CD4-positive, alpha-beta T cell treated with Interferon gamma for 1 hour (primary cell): Measurements from ENCODE around the gene VASN.
A peak's percentile ranks its signal among the peaks of the same experiment; 100 is the strongest.
"Not testable (repeated sequence)": the region's sequence is repeated elsewhere in the genome, so short reads cannot be mapped to it uniquely, and the experiment has no call there.

Experiments used
- DNase-seq: peaks from one replicate; pipeline ENCODE4 v3.0.0-alpha.2; 2020

VASN gene

DNA sequence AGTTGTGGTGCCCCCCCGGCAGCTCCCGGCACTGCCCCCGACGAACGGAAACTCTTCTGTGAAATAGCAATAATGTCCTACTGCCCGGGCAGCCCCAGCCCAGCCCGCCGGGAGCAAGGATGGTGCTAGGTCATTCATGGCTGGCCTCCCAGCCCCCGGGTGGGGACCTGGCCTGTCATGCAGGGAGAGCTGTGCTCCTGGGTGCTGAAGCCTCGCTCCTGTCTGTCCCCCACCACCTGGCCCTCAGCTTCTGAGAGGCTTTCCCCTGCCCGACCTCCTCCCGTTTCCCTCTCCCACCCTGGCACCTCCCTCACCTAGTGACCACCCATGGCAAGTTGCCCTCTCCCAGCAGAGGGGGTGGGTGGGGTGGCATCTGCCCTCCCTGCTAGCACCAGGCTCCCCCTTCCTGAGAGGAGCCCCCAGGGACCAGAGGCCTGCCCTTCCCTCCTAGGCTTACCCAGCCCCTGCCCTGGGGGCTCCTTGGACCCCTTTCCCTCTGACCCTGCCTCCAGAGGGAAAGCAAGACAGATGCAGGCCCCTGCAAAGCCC, 34.0 kb upstream of the VASN start:
- no peak for DNase-seq

DNA sequence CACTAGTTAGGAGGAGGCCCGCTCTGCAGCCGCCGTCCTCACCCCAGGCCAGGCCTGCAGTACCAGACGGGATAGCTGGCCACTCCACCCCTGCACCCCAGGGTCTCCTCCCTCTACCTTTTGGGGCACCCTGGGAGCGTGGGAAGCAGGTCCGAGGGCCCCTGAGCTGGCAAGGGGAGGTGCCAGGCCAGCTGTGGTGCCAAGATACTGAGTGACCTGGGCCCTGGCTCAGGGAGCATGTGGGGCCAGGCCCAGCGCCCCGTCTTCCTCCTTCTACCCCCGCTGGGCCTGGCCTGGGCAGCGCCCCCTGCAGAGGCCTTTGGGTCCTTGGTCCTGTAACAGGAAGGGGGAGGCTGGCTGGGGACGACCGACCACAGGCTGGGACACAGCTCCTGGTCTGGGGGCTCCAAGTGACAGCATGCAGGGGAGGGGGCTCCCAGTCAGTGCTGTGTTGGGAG, 33.5 kb upstream of the VASN start:
- DNase-seq, result no peak

DNA sequence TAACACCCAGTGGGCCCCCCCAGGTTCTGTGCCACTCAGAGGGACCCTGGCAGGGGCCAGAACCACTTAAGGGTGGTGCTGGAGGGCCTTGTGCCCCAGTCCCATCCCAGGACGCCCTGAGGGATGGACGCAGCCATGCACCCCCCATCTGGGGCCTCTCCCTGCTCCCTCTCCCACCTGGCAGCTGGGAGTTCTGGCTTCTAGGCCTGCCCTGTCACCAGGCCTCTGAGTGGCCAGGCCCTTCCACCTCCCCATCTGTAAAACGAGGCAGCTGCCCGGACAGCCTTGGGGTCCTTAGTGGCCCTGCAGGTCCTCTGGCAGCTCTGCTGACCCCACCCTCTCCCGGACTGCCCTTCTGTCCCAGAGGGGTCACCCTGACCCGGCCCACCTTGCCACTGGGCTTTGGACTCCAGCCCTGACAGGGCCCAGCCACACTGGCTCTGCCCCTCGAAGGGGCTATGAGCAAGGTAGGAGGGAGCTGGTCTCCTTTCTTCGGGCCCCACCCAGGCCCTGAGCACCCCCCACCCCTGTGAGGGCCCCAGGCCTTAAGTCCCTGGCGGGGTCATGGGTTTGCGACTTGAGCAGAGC, 32.8 kb upstream of the VASN start:
- no peak for DNase-seq

DNA sequence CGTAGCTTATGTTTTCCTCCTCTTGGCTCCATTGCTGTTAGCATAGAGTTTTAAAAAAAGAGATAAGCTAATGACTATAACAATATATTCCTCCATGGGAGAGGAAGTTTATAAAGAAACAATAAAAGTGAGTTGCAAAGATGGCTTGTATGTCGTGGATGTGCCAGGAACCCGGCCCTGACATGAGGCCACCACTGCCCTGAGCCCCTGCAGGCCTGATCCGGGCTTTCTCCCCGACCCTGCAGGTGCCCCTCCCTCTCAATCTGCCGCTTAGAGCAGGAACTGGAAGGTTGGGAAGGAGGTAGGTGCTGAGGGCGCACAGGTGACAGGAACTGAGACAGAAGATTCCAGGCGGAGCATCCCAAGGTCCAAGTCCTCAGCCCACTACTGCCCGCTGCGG, 32.2 kb upstream of the VASN start:
- DNase-seq, result no peak

DNA sequence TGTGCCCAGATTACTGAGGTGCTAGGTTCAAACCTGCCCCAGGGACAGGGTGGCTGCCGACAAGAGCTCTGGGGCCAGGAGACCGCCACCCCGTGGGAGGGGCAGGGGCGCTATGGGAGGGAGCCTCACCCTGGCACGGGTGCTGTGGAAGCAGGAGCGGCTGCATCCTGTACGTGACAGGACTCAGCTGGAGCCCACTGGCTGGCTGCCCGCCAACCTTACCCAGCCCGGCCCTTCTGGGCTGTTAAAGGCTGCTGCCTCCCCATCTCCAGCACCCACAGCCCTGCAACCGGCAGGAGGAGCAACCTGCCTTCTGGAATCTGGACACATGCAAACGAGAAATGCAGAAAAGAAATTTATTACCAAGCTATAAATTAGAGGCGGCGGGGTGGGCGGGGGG, 31.7 kb upstream of the VASN start:
- DNase-seq, result no peak

DNA sequence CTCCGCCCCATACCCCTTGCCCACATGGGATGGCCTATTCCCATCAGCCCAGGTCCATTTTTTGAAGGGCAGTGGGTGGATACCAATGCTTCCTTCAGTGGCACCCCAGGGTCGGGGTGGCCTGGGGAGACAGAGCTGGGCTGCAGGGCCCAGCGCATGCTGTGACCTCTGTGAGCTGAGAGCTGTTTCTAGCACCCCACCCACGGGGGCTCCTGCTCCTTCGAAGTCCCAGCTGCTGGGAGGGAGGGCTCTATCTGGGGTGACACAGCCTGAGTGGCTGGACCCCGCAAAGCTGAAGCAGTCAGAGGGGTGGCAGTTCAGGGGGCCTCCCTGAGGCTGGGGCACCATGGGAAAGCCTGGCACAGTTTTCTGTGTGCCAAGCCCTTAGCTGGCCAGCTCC, 31.2 kb upstream of the VASN start:
- no peak for DNase-seq

DNA sequence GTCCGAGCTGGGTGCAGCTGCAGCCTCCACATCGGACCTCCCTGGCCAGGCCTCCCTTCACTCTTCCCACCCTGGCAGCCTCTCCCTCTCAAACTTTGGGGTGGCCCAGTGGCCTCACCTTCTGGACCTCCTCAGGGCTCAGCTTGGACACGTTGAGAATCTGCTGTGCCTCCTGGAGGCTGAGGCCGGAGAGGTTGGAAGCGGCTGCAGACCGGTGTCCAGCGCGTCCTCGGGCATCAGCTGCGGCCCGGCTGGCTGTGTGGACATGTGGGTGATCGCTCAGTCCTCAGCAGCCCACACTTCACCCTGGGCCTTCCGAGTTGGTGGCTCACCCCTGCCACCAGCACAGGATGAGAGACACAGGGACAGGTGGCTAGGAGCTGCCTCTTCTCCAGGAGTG, 30.4 kb upstream of the VASN start:
- no peak for DNase-seq

DNA sequence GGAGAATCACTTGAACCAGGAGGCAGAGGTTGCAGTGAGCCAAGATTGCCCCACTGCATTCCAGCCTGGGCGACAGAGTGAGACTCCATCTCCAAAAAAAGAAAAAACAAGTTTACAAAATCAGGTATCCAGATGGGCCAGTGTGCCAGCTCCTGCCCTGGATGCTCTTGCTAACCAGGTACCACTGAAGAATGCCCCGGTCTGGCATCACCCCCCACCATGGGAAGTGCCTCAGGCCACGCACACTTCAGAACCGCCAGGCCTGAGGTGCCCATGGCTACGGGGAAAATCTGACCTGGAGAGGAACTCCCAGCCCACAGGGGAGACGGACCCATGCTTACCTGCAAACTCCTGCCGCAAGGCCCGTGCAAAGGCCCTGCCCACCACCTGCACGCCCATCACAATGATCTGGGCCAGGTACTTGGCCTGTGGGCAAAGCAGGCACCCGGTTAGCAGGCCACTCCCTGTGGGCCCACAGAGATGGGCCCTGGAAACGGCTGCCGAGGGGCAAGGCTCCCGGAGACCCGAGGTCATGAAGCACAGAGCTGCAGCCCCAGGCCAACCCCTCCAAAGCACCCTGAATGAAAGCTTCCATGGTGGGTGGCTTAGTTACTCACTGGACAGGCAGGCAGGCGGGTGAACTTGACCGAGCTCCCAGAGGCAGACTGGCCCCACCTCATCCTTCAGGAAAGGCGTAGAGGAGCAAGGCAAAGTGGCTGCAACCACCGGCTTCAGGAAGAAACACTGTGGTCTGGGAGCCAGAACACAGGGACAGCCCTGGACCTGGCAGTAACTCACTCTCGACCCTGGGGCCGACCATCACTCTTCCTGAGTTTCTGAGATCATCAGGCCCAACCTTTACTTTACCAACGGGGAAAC, 28.5 kb upstream of the VASN start:
- DNase-seq, result no peak

DNA sequence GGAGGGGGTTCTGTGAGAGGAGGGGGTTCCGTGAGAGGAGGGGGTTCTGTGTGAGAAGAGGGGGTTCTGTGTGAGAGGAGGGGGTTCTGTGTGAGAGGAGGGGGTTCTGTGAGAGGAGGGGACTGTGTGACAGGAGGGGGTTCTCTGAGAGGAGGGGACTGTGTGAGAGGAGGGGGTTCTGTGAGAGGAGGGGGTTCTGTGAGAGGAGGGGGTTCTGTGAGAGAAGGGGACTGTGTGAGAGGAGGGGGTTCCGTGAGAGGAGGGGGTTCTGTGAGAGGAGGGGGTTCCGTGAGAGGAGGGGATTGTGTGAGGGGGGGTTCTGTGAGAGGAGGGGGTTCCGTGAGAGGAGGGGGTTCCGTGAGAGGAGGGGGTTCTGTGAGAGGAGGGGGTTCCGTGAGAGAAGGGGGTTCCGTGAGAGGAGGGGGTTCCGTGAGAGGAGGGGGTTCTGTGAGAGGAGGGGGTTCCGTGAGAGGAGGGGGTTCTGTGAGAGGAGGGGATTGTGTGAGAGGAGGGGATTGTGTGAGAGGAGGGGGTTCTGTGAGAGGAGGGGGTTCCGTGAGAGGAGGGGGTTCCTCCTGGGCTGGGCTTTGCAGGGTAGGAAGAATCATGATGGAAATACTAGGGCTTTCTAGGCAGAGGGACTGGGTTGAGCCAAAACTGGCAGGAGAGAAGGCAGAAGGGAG, 27.2 kb upstream of the VASN start:
- not testable (repeated sequence) for DNase-seq

DNA sequence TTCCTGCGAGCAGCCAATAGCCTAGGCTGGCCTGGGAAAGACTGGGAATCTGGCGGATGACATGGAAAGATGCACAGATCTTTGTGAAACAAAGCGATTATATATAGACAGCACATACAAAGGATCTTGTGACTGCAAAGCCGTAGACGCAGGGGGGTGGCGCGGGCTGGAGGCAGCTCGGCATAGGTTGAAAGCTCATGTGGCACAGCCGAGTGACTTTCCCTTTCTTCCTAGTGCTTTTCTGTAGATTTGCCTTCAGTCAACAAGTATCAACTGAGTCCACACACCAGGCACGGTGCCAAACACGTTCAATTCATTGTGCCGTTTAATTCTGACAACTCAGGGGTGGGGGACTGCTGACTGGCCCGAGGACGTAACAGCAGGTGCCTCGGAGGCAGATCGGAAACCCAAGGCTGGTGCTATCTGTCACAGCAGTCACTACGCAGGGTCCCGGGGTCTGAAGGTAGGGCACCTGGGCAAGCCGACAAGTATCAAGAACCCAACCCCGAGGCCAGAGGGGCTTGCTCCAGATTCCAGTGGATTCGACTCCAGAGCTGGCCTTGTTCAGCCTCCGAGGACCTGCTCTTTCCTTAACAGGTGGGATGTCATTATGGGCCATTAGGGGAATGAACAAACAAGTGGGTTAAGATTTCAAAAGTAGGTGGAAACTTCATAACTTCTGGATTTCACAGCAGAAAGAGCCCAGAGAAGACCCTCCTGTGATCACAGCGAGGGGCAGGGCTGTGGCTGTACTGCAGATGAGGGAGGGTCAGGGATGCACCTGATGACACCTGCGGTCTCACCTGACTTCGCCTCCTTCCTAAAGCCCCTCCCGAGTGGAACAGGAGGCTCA, 26.4 kb upstream of the VASN start:
- DNase-seq, result no peak

DNA sequence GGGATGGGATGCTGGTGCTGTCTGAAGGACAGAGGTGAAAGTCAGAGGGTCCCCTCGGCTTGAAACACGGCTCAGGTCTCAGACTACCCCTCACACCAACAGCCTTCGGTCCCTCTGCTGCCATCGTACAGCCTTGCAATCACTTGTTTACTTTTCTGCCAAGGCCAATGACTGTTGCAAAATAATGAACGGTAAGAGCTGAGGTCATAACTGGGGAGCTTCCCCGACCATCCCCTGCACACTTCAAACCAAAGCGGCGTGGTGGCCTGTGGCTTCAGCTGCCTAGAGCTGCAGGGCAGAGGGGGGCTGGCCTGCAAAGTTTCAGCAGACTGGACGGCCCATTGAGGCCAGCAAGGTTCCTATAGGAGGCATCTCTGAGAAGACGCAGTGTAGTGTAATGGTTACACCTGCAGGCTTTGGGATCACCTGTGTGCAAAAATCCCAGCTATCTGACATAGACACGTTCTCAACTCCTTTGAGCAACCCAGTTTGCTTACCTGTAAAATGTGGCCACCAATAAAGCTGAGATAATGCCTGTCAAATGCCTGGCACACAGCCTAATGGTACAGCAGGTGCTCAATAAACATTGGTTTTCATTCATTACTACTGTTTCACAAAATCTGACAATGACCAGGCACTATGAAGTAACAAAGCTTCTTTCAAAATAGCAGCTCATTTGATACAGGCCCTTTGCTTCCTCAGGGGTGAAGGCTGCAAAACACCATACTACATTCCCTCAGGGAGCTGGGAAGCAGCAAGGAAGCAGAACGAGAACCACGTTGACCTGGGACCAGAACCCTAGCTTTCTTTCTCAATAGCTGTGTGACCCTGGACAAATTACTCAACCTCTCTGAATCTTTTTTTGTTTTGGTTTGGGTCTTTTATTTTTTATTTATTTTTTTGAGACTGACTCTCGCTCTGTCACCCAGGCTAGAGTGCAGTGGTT, 25.5 kb upstream of the VASN start:
- no peak for DNase-seq

DNA sequence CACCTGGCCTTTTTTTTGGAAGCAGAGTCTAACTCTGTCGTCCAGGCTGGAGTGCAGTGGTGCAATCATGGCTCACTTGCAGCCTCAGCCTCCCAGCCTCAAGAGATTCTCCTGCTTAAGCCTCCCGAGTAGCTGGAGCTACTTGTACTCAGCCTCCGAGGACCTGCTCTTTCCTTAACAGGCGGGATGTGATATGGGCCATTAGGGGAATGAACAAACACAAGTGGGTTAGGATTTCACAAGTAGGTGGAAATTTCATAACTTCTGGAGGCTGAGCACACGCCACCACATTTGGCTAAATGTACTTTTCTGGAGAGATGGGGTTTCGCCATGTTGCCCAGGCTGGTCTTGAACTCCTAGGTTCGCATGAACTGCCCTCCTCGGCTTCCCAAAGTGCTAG, 24.6 kb upstream of the VASN start:
- no peak for DNase-seq

DNA sequence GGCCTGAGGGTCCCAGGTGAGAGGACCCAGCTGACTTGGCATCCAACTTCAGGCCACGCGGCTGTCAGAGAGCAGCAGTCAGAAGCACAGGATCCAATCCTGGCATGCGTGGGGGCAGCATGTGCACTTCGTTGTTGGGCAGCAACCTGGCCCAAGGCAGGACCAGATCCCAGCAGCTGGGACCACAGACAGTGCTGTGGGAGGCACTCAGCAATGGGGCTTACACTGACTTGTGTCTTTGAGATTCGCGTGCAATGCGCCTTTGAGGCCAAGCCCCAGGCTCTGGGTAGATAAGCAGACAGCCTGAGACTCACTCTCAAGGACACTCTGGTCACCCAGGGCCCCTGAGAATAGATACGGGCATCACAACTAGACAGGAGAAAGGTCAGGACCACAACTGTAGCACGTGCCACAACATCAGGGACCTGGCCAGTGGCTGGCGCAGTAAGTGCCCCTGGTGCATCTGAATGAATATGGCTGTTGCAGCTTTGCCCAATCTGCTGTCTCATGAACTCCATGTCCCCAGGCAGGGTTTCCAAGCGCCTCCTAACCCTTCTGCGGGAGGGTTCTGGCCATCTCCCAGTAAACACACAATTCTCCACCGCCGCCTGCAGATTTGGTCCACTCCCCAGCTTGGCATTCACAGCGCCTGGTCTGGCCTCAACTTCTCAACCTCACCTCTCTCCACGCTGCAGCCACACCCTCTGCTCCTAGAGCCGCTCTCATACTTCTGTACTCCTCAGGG, 23.7 kb upstream of the VASN start:
- no peak for DNase-seq

DNA sequence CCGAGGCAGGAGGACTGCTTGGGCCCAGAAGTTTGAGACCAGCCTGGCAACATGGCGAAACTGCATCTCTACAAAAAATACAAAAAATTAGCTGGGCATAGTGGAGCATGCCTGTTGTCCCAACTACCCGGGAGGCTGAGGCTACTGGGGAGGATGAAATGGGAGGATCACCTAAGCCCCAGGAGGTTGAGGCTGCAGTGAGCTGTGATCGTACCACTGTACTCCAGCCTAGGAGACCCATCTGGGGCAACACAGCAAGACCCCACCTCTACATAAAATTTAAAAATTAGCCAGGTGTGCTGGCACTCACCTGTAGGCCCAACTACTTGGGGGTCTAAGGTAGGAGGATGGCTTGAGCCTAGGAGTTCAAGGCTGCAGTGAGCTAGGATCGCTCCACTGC, 22.3 kb upstream of the VASN start:
- DNase-seq, result no peak

DNA sequence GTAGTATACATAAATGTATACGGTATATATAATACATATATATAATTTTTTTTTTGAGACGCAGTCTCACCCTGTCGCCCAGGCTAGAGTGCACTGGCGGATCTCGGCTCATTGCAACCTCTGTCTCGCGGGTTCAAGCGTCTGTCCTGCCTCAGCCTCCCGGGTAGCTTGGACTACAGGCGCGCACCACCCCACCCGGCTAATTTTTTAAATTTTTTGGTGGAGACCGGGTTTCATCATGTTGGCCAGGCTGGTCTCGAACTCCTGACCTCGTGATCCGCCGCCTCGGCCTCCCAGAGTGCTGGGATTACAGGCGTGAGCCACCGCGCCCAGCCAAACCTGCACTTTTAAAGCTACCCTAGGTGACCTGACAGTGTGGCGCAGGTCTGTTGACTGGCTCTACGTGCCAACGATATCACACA, 21.3 kb upstream of the VASN start:
- DNase-seq, result no peak

DNA sequence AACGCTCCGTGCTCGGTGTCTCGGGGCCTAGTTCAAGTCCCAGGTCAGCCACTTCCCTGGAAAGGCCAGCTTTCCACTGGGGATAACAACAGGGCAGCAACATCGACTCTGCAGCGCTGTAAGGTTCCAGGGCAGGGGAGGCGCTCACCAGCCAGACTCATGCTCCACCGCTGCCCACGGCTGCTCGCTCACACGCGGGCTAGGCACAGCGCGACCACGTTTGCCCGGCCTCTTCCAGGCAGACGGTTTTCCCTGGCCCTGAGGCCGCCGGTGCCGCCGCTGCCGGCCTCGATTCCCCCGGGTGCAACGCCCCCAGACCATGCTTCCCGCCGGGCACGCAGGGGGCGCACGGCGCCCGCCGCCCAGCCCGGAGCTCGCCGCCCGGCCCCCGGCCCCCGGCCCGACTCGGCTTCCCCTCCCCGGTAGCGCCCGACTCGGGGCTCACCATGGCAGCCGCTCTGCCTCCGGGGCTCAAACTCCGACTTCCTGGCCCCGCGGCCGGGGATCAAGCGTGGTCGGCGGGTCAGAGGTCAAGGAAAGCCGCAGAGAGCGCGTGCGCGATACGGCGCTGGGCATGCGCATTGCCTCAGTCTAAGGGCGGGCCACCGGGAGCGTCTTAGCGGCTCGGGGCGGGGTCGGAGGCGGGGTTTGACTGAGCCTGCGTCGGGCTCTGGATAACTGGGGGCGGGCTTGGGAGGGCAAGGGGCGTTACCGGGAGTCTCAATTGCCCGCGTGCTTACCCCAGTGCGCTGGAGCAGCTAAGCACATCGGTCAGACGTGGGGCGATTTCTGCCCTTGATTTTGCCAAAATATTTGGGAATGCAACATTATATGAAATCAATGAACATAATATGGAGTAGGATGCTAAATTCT, 20.6 kb upstream of the VASN start, which contains the start of gene PAM16:
Gene PAM16, minus strand, starts transcription at position 535 of the 873 bp plus-strand sequence. Its CDS starts 87 bp downstream, at position 448.
- peak; percentile 97 for DNase-seq

DNA sequence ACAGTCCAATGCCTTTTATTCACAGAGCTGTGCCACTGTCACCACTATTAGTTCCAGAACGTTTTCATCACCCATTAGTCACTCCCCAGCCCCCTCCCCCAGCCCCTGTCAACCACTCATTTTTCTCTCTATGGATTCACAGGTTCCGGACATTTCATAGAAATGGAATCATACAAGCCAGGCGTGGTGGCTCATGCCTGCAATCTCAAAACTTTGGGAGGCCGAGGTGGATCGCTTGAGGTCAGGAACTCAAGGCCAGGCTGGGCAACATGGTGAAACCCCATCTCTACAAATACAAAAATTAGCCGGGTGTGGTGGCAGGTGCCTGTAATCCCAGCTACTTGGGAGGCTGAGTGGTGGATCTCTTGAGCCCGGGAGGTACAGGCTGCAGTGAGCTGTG, 19.8 kb upstream of the VASN start:
- no peak for DNase-seq

DNA sequence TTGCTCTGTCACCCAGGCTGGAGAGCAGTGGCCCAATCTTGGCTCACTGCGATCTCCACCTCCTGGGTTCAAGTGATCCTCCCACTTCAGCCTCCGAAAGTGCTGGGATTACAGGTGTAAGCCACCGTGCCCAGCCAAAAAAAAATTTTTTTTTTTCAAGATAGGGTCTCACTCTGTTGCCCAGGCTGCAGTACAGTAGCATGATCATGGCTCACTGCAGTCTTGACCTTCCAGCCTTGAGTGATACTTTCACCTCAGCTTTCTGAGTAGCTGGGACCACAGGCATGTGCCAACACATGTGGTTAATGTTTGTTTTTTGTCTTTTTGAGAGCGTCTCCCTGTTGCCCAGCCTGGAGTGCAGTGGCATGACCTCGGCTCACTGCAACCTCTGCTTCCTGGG, 18.8 kb upstream of the VASN start:
- DNase-seq, result no peak

DNA sequence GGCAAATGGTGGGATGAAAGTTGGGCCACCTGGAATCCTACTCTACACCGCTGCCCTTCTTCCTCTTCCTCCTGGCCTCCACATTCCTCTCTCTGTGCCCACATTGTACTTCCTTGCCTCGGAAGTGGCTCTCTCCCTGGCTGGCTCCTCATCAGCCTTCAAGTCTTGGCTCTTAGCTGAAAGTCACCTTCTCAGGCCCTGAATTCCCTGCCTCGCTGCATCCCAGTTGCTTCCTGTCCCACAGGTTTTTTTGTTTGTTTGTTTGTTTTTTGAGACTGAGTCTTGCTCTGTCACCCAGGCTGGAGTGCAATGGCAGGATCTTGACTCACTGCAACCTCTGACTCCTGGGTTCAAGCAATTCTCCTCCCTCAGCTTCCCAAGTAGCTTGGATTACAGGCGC, 18.0 kb upstream of the VASN start:
- DNase-seq, result no peak
